GM18907 (cell line): ENCODE results near the gene C17orf78.
"Not testable (repeated sequence)": the region's sequence is repeated elsewhere in the genome, so short reads cannot be mapped to it uniquely, and the experiment has no call there.

Source experiments
- ATAC-seq: cut with Tn5 transposase; IDR thresholded peaks from one replicate; pipeline ENCODE4 v1.9.1; 2021; ENCODE audit warnings: mild to moderate bottlenecking, moderate library complexity; ENCODE audit not compliant: unreplicated experiment

The C17orf78 gene

GRCh38 chr17:37385474-37385990 lies 9.7 kb downstream of the C17orf78 start:
- ATAC-seq = no peak

- ATAC-seq = no peak
Measured at GRCh38 chr17:37386462-37386861, 10.7 kb downstream of the C17orf78 start.

- no peak for ATAC-seq
Measured at GRCh38 chr17:37388266-37388665, 12.5 kb downstream of the C17orf78 start.

- ATAC-seq = no peak
Measured at GRCh38 chr17:37389160-37389559, 13.4 kb downstream of the C17orf78 start.

- no peak for ATAC-seq
Measured at GRCh38 chr17:37391146-37391545, 15.4 kb downstream of the C17orf78 start.

GRCh38 chr17:37392024-37392590 lies 16.3 kb downstream of the C17orf78 start:
- peak; percentile 55 for ATAC-seq

- ATAC-seq = no peak
Measured at GRCh38 chr17:37393352-37393751, 17.6 kb downstream of the C17orf78 start.

- no peak for ATAC-seq
Measured at GRCh38 chr17:37399265-37399803, 23.5 kb downstream of the C17orf78 start.

GRCh38 chr17:37400505-37400904 lies 24.7 kb downstream of the C17orf78 start:
- ATAC-seq = no peak

GRCh38 chr17:37405522-37405921 lies 29.7 kb downstream of the C17orf78 start:
- not testable (repeated sequence) for ATAC-seq

GRCh38 chr17:37405955-37406634 lies 30.3 kb downstream of the C17orf78 start:
- peak; percentile 45 for ATAC-seq

- peak; percentile 77 for ATAC-seq
Measured at GRCh38 chr17:37406635-37407461, 31.1 kb downstream of the C17orf78 start, which contains the start of the genes ACACA and TADA2A. ACACA (minus strand) TSS chr17:37406836; CDS start chr17:37406299, 537 bp downstream. TADA2A (plus strand) TSS chr17:37406886; CDS start chr17:37411366, 4,480 bp downstream.

- ATAC-seq = not testable (repeated sequence)
Measured at GRCh38 chr17:37408145-37408479, 32.3 kb downstream of the C17orf78 start.

GRCh38 chr17:37410357-37410756 lies 34.6 kb downstream of the C17orf78 start:
- no peak for ATAC-seq

GRCh38 chr17:37413875-37414519 lies 38.2 kb downstream of the C17orf78 start:
- no peak for ATAC-seq

GRCh38 chr17:37417852-37418251 lies 42.1 kb downstream of the C17orf78 start:
- ATAC-seq = no peak

- no peak for ATAC-seq
Measured at GRCh38 chr17:37422971-37423625, 47.3 kb downstream of the C17orf78 start.

- no peak for ATAC-seq
Measured at GRCh38 chr17:37425268-37425667, 49.5 kb downstream of the C17orf78 start.

- no peak for ATAC-seq
Measured at GRCh38 chr17:37429039-37429438, 53.3 kb downstream of the C17orf78 start.

- ATAC-seq = no peak
Measured at GRCh38 chr17:37429453-37429852, 53.7 kb downstream of the C17orf78 start.
